DMS79 treated with DMSO at 0.1 percent for 48 hours (cell line): ENCODE results near the gene SPOP.
"Not testable (repeated sequence)": the region's sequence is repeated elsewhere in the genome, so short reads cannot be mapped to it uniquely, and the experiment has no call there.

ENCODE experiments used
- DNase-seq: peaks from one replicate; lab custom pipeline; 2025; lab: John Stamatoyannopoulos, UW

Gene SPOP

GRCh38 chr17:49647256-49647585 lies 30.7 kb downstream of the SPOP start:
- no peak for DNase-seq

GRCh38 chr17:49646391-49647255 lies 31.3 kb downstream of the SPOP start:
- no peak for DNase-seq

GRCh38 chr17:49646056-49646390 lies 31.9 kb downstream of the SPOP start:
- not testable (repeated sequence) for DNase-seq

GRCh38 chr17:49645654-49646053 lies 32.2 kb downstream of the SPOP start:
- DNase-seq = no peak

- DNase-seq = no peak
These were observed 37.3 kb downstream of the SPOP start for GRCh38 chr17:49640556-49640955.

- DNase-seq = no peak
These were observed 39.1 kb downstream of the SPOP start for GRCh38 chr17:49638818-49639217.

- no peak for DNase-seq
These were observed 40.2 kb downstream of the SPOP start for GRCh38 chr17:49637739-49638138.

GRCh38 chr17:49637050-49637449 lies 40.8 kb downstream of the SPOP start:
- no peak for DNase-seq

GRCh38 chr17:49635121-49635520 lies 42.8 kb downstream of the SPOP start:
- no peak for DNase-seq

GRCh38 chr17:49634485-49634860 lies 43.4 kb downstream of the SPOP start:
- no peak for DNase-seq

- no peak for DNase-seq
These were observed 44.0 kb downstream of the SPOP start for GRCh38 chr17:49633762-49634484.

- no peak for DNase-seq
These were observed 44.6 kb downstream of the SPOP start for GRCh38 chr17:49633250-49633649.

GRCh38 chr17:49632201-49632600 lies 45.7 kb downstream of the SPOP start:
- DNase-seq = no peak

- no peak for DNase-seq
These were observed 46.4 kb downstream of the SPOP start for GRCh38 chr17:49631496-49631895.

- DNase-seq = no peak
These were observed 47.6 kb downstream of the SPOP start for GRCh38 chr17:49630113-49630900.

- DNase-seq = no peak
These were observed 48.5 kb downstream of the SPOP start for GRCh38 chr17:49629447-49629846.

- DNase-seq = no peak
These were observed 53.0 kb downstream of the SPOP start for GRCh38 chr17:49624896-49625295.

- no peak for DNase-seq
These were observed 55.9 kb downstream of the SPOP start for GRCh38 chr17:49621946-49622529.

- no peak for DNase-seq
These were observed 56.5 kb downstream of the SPOP start for GRCh38 chr17:49621420-49621819.

- no peak for DNase-seq
These were observed 59.8 kb downstream of the SPOP start for GRCh38 chr17:49618028-49618611.

- no peak for DNase-seq
These were observed 61.2 kb downstream of the SPOP start for GRCh38 chr17:49616601-49617131.

GRCh38 chr17:49616086-49616485 lies 61.8 kb downstream of the SPOP start:
- DNase-seq = no peak
